GM13977 (cell line): ENCODE results near the gene TSHZ2.

Experiments used
- DNase-seq: peaks from one replicate; pipeline ENCODE4 v3.0.0; 2012; ENCODE audit warnings: low spot score
- CTCF ChIP-seq: IDR thresholded peaks from 2 replicates; pipeline ENCODE4 v1.5.1; 2012; ENCODE audit warnings: mild to moderate bottlenecking, control low read depth; ENCODE audit not compliant: insufficient read depth; ENCODE audit errors: extremely low read depth, missing control alignments
- in situ Hi-C: fragments of 300-500 bp; cut with MboI; formaldehyde crosslinking; loops from one replicate; pipeline ENCODE4 v1.12.0; 2022; ENCODE audit warnings: low sequenced_read_pairs, low pct_unique_long_range_greater_than_20kb, mixed read lengths, inconsistent platforms; ENCODE audit not compliant: unreplicated experiment

Gene TSHZ2

GRCh38 chr20:53291548-53291947, 319.4 kb downstream of the TSHZ2 start:
- no peak for DNase-seq
- TF ChIP-seq CTCF, result peak; percentile 12
- in situ Hi-C loops, result no loop called here

DNA sequence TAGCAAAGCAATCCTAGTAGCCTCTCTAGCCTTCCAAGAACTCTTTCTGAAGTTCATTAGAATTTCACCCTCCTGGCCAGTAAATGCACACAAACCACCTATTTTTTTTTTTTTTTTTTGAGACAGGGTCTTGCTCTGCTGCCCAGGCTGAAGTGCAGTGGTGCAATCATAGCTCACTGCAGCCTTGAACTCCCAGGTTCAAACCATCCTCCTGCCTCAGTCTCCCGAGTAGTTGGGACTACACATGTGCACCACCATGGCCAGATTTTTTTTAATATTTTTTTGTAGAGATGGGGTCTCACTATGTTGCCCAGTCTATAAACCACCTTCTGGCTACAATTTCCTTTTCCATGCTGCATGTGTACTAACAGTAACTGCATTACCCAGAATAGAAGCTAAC, 320.2 kb downstream of the TSHZ2 start:
- TF ChIP-seq CTCF, result no peak
- no peak for DNase-seq
- in situ Hi-C loops, result no loop called here

- no peak for TF ChIP-seq CTCF
- in situ Hi-C loops, result no loop called here
Observed at GRCh38 chr20:53294804-53295203, 322.6 kb downstream of the TSHZ2 start.

DNA sequence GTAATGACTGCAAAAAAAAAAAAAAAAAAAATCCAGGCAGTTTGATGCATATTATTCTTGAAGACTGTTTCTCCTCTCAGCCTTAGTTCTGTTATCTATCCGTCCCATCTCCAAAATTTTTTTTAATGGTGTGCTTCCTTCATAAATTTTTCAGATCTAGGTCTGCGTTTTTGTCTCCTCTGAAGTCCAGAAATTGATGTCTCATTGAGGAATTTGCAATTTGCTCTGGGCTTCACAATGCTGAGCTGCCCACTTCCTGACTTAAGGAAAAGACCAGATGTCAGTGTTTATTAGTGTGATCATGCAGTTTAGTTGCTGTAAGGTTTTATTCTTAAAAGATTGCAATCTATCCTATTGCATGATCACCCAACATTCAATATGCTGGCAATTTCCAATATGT, 323.9 kb downstream of the TSHZ2 start:
- no peak for DNase-seq
- in situ Hi-C loops, result no loop called here
- TF ChIP-seq CTCF, result no peak

More at GRCh38 chr20:53294804-53295203, 322.6 kb downstream of the TSHZ2 start:
- no peak for DNase-seq

DNA sequence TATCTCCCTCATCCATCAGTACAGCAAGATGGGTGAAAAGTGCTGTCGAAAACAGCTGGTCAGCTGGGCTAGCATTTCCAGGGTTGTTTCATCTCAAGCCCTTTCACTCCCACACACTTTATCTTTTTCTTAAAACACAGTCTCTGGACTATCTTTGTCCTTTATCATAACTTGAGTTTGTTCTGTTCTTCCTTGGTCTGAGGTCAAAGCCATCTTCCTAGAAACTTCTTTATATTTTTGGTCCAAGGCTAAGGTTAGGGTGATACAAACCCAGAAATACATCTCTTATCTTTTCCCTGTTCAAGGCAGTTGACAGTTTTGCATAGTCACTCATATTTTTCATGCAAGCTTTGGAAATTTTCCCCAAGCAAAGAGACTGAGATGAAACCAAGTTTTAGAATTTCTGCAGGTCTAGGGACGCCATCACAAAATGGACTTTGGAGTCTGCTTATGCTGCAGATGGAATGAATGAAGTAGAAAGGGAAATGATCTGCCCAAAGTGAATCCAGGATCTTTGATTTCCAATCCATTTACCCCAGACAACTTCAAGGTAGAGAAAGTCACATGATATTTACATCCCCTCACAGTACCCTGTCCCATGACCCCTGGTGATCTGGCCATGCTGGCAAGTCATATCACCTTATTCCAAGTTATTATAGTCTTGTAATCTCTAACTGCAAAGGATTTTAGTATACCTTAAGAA, 324.4 kb downstream of the TSHZ2 start:
- in situ Hi-C loops, result no loop called here
- DNase-seq, result no peak

GRCh38 chr20:53297154-53297529, 325.0 kb downstream of the TSHZ2 start:
- DNase-seq, result no peak
- TF ChIP-seq CTCF, result no peak
- in situ Hi-C loops, result no loop called here

More for the DNA sequence above, 324.4 kb downstream of the TSHZ2 start:
- no peak for TF ChIP-seq CTCF
